ENCODE results near the gene PCCA.
"Not testable (repeated sequence)": the region's sequence is repeated elsewhere in the genome, so short reads cannot be mapped to it uniquely, and the experiment has no call there.

Gene PCCA

GRCh38 chr13:100382785-100383184, 293.9 kb downstream of the PCCA start:
- no peaks in the 10 kb centered on the region for H3K36me3 Mint-ChIP-seq
- H3K27ac Mint-ChIP-seq, result no peak overlapping the region
- no peak for ATAC-seq
- no peaks in the 10 kb centered on the region for H3K4me1 Mint-ChIP-seq
- H3K4me3 Mint-ChIP-seq, result no peak overlapping the region
- H3K9me3 Mint-ChIP-seq, result peaks cover 10% of the 10 kb centered on the region
- no peak for DNase-seq (ENCODE audit: low spot score in 2 of 2)

- DNase-seq (ENCODE audit: low spot score in 2 of 2) (no peak), ATAC-seq (no peak)
- H3K4me1 Mint-ChIP-seq, result peaks cover 5% of the 10 kb centered on the region
- no peak overlapping the region for H3K4me3 Mint-ChIP-seq
- H3K36me3 Mint-ChIP-seq, result no peaks in the 10 kb centered on the region
- H3K27ac Mint-ChIP-seq, result no peak overlapping the region
- no peaks in the 10 kb centered on the region for H3K9me3 Mint-ChIP-seq
These were observed 298.5 kb downstream of the PCCA start for GRCh38 chr13:100387416-100387815.

GRCh38 chr13:100388150-100388549, 299.3 kb downstream of the PCCA start:
- not testable (repeated sequence) for H3K27ac Mint-ChIP-seq; H3K4me3 Mint-ChIP-seq; ATAC-seq; H3K36me3 Mint-ChIP-seq; H3K9me3 Mint-ChIP-seq; DNase-seq (ENCODE audit: low spot score in 2 of 2)
- peaks cover 13% of the 10 kb centered on the region for H3K4me1 Mint-ChIP-seq

- H3K27ac Mint-ChIP-seq, result no peak overlapping the region
- ATAC-seq (no peak), DNase-seq (ENCODE audit: low spot score in 2 of 2) (no peak)
- peaks cover 6% of the 10 kb centered on the region for H3K36me3 Mint-ChIP-seq
- no peaks in the 10 kb centered on the region for H3K9me3 Mint-ChIP-seq
- H3K4me1 Mint-ChIP-seq, result peaks cover 14% of the 10 kb centered on the region
- no peak overlapping the region for H3K4me3 Mint-ChIP-seq
These were observed 300.0 kb downstream of the PCCA start for GRCh38 chr13:100388923-100389322.

- DNase-seq (ENCODE audit: low spot score in 2 of 2) (no peak), ATAC-seq (no peak)
- Mint-ChIP-seq H3K4me3 (no peak overlapping the region), H3K27ac (no peak overlapping the region), H3K9me3 (no peaks in the 10 kb centered on the region), H3K4me1 (peaks cover 15% of the 10 kb centered on the region), H3K36me3 (peaks cover 6% of the 10 kb centered on the region)
These were observed 300.7 kb downstream of the PCCA start for GRCh38 chr13:100389617-100390016.

- peaks cover 6% of the 10 kb centered on the region for H3K36me3 Mint-ChIP-seq
- ATAC-seq, result peak; percentile 82
- H3K9me3 Mint-ChIP-seq, result no peaks in the 10 kb centered on the region
- H3K4me3 Mint-ChIP-seq, result peak overlapping the region; percentile 38
- peak; percentile 35 to 75 for DNase-seq (ENCODE audit: low spot score in 2 of 2)
- H3K27ac Mint-ChIP-seq, result peak overlapping the region; percentile 32
- H3K4me1 Mint-ChIP-seq, result peaks cover 19% of the 10 kb centered on the region
These were observed 304.1 kb downstream of the PCCA start for GRCh38 chr13:100392709-100393630.

- Mint-ChIP-seq H3K4me1 (peaks cover 19% of the 10 kb centered on the region), H3K4me3 (peak overlapping the region; percentile 38), H3K27ac (no peak overlapping the region), H3K9me3 (no peaks in the 10 kb centered on the region), H3K36me3 (peaks cover 6% of the 10 kb centered on the region)
- DNase-seq (ENCODE audit: low spot score in 2 of 2) (peak in 1 of 2 donors; percentile 70), ATAC-seq (peak; percentile 92)
These were observed 305.3 kb downstream of the PCCA start for GRCh38 chr13:100394005-100394695.

- no peaks in the 10 kb centered on the region for H3K9me3 Mint-ChIP-seq
- H3K27ac Mint-ChIP-seq, result no peak overlapping the region
- peaks cover 19% of the 10 kb centered on the region for H3K4me1 Mint-ChIP-seq
- no peak for DNase-seq (ENCODE audit: low spot score in 2 of 2)
- ATAC-seq, result no peak
- peaks cover 6% of the 10 kb centered on the region for H3K36me3 Mint-ChIP-seq
- H3K4me3 Mint-ChIP-seq, result no peak overlapping the region
These were observed 306.9 kb downstream of the PCCA start for GRCh38 chr13:100395698-100396373.

- Mint-ChIP-seq H3K36me3 (peaks cover 6% of the 10 kb centered on the region), H3K9me3 (no peaks in the 10 kb centered on the region), H3K4me1 (peaks cover 17% of the 10 kb centered on the region), H3K4me3 (no peak overlapping the region), H3K27ac (no peak overlapping the region)
- DNase-seq (ENCODE audit: low spot score in 2 of 2) (no peak), ATAC-seq (no peak)
These were observed 307.9 kb downstream of the PCCA start for GRCh38 chr13:100396776-100397175.

GRCh38 chr13:100397627-100398026, 308.7 kb downstream of the PCCA start:
- peaks cover 6% of the 10 kb centered on the region for H3K36me3 Mint-ChIP-seq
- H3K27ac Mint-ChIP-seq, result no peak overlapping the region
- peaks cover 2% of the 10 kb centered on the region for H3K9me3 Mint-ChIP-seq
- DNase-seq (ENCODE audit: low spot score in 2 of 2) (no peak), ATAC-seq (no peak)
- H3K4me3 Mint-ChIP-seq, result no peak overlapping the region
- H3K4me1 Mint-ChIP-seq, result peaks cover 11% of the 10 kb centered on the region

- ATAC-seq, result no peak
- H3K4me1 Mint-ChIP-seq, result peaks cover 4% of the 10 kb centered on the region
- no peak for DNase-seq (ENCODE audit: low spot score in 2 of 2)
- H3K4me3 Mint-ChIP-seq, result no peak overlapping the region
- H3K36me3 Mint-ChIP-seq, result no peaks in the 10 kb centered on the region
- peaks cover 9% of the 10 kb centered on the region for H3K9me3 Mint-ChIP-seq
- H3K27ac Mint-ChIP-seq, result no peak overlapping the region
These were observed 309.5 kb downstream of the PCCA start for GRCh38 chr13:100398360-100398759.

GRCh38 chr13:100399455-100399854, 310.6 kb downstream of the PCCA start:
- ATAC-seq (no peak), DNase-seq (ENCODE audit: low spot score in 2 of 2) (no peak)
- Mint-ChIP-seq H3K27ac (no peak overlapping the region), H3K36me3 (no peaks in the 10 kb centered on the region), H3K4me1 (peaks cover 4% of the 10 kb centered on the region), H3K9me3 (peaks cover 16% of the 10 kb centered on the region), H3K4me3 (no peak overlapping the region)

GRCh38 chr13:100403675-100404074, 314.8 kb downstream of the PCCA start:
- DNase-seq (ENCODE audit: low spot score in 2 of 2), result peak in 1 of 2 donors; percentile 28
- Mint-ChIP-seq H3K36me3 (no peaks in the 10 kb centered on the region), H3K27ac (no peak overlapping the region), H3K9me3 (peaks cover 27% of the 10 kb centered on the region), H3K4me3 (no peak overlapping the region), H3K4me1 (no peaks in the 10 kb centered on the region)
- ATAC-seq, result no peak

GRCh38 chr13:100409132-100409531, 320.2 kb downstream of the PCCA start:
- no peak overlapping the region for H3K27ac Mint-ChIP-seq
- DNase-seq (ENCODE audit: low spot score in 2 of 2) (peak in 1 of 2 donors; percentile 32), ATAC-seq (no peak)
- H3K9me3 Mint-ChIP-seq, result peaks cover 24% of the 10 kb centered on the region
- no peaks in the 10 kb centered on the region for H3K4me1 Mint-ChIP-seq
- no peaks in the 10 kb centered on the region for H3K36me3 Mint-ChIP-seq
- H3K4me3 Mint-ChIP-seq, result no peak overlapping the region

- H3K27ac Mint-ChIP-seq, result no peak overlapping the region
- peak in 1 of 2 donors; percentile 45 for DNase-seq (ENCODE audit: low spot score in 2 of 2)
- no peaks in the 10 kb centered on the region for H3K9me3 Mint-ChIP-seq
- H3K36me3 Mint-ChIP-seq, result no peaks in the 10 kb centered on the region
- H3K4me3 Mint-ChIP-seq, result no peak overlapping the region
- H3K4me1 Mint-ChIP-seq, result peaks cover 8% of the 10 kb centered on the region
- peak; percentile 45 for ATAC-seq
These were observed 334.5 kb downstream of the PCCA start for GRCh38 chr13:100423375-100423774.

Data from stimulated activated effector memory CD8-positive, alpha-beta T cell treated with anti-CD3 and anti-CD28 coated beads, Interleukin-12 subunit alpha, Interleukin-12 subunit beta, amount 100 ng/mL, for 72 hours (primary cell).